Right renal cortex interstitium (tissue), 3 donors: ENCODE results near the gene APBB2. TPM values are rescaled to one million over a fixed set of nuclear protein-coding genes. Genes with fewer than 3 reads are reported as not detected.
A peak's percentile ranks its signal among the peaks of the same experiment; 100 is the strongest.
"Not testable (repeated sequence)": the region's sequence is repeated elsewhere in the genome, so short reads cannot be mapped to it uniquely, and the experiment has no call there.

ENCODE experiments used
- DNase-seq, 3 donors: peaks; one replicate each; pipeline ENCODE4 v3.0.0-alpha.2; 2013; ENCODE audit warnings: low read depth in 3 of 3, low spot score in 2 of 3
- polyA plus RNA-seq, 3 donors: library from polyadenylated mRNA; unstranded; fragments of 120-200 nt; gene quantifications; one replicate each; pipeline ENCODE4 v1.2.1, GENCODE V29; 2013; ENCODE audit not compliant: insufficient read length in 3 of 3

APBB2 gene
- polyA plus RNA-seq, 3 donors = 46.8 to 52.3 (median 47.7) TPM

- peak in 2 of 3 donors; percentile 67 to 82 for DNase-seq
Observed at GRCh38 chr4:40840985-40841571, 373.3 kb downstream of the APBB2 start.

DNA sequence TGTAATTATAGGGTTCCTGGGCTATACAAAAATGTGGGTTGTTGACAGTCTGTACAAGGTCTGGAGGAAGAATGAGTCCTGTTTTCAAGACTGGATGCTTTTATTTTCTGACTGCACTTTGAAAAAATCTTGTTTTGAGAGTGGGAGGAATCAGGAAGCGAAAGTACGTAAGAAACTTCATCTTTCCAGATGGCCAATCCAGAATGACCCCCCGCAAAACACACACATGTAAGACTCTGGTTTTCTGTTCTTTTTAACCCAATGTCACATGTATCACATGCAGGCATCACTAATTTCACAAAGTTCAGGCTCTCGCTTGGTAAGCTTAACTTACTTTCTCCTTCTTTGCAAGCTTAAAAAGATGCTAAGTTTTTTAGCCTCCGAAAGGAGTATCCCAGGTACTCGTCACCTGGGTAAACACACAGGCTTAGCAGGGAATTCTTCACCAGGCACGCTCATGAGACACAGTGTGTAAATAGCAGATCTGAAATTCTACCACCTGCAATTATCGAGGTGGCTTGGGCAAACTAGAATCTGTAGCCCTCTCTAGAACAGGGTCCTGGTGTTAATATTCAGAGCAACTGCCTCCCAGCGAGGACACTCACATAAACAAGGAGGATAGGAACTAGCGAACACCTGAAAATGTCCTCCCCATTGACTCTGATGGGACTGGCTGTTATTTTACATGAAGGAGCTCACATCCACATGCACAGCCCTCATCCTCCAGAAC is 373.9 kb downstream of the APBB2 start:
- DNase-seq = no peak

DNA sequence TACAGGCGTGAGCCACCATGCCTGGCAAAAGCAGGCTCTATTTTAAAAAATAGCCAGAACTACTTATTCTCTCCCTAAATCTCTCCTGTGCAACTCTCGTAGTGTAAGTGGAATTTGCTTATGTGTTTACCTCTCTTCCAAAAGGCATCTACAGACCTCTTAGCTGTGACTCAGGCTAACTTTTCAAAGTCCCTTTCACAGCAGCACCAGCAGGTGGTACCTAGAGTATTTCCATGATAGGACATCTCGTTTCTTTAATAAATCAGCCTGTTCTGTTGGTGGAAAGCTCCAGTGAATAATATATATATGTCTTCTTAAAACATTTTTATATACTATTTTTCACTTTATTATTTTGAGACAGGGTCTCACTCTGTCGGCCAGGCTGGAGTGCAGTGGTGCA is 375.6 kb downstream of the APBB2 start:
- no peak for DNase-seq

GRCh38 chr4:40837094-40837870 is 377.1 kb downstream of the APBB2 start:
- DNase-seq = no peak

DNA sequence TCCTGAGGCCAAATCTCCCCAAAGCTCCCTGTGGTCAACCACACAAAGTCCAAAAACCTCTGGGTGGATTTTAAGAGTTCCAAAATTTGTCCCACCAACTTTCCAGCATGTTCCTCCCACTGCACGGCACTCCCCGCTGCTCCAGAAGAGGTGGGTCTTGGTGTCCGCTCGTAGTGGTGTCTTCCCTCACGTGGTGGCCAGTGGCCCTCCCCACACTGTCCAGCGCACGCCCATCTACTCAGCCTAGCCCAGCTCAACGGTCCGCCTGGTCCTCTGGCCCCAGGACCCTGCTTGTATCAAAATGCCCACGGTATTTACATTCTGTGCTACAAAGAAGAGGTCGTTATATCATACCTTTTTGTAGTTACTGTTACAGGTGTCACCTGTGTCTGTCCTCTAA is 381.1 kb downstream of the APBB2 start:
- no peak for DNase-seq

- DNase-seq = no peak
Observed at GRCh38 chr4:40832175-40832574, 382.2 kb downstream of the APBB2 start.

DNA sequence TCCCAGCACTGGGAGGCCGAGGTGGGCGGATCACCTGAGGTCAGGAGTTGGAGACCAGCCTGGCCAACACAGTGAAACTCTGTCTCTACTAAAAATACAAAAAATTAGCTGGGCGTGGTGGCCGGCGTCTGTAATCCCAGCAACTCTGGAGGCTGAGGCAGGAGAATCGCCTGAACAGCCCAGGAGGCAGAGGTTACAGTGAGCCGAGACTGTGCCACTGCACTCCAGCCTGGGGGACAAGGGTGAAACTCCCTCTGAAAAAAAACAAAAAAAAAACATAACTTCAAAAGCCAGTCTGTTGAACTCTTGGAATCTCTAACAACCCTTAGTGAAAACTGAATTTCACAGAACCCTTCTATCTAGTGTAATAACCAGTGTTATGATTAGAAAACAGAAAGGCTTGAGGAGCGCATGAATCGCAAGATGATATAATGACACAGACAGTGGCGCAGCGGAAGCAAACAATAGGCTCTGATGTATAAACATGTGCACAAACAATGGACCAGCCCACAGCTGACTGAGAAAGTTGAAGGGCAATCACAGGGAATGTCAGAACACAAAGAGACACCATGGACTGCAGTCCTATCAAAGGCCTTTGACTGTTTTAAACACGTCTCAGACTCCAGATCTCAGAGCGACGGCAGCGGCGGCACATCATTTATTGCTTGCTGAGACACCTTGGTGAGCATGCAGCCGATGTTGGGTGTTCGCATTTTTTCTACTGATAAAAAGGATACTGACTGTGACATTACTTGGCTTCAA is 383.0 kb downstream of the APBB2 start:
- no peak for DNase-seq

GRCh38 chr4:40829586-40829985 is 384.8 kb downstream of the APBB2 start:
- DNase-seq = no peak

DNA sequence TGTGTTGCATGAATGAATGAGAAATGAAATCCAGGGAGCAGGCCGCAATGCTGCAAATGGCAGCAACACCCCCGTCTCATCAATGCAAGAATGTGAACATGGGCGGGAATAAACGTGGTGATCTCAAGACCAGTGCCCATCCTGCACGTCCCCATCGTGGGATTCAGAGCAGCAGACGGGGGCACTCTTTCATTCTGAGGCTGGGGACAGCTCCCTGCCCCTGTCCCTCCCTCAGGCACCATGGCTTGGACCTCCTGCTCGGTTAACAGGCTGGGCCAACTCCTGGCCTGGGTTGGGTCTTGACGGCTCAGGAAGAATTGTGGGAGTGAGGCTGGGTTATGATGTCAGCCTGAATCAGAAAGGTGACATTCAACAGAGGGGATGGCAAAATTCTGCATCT is 385.7 kb downstream of the APBB2 start:
- DNase-seq = no peak

- no peak for DNase-seq
Observed at GRCh38 chr4:40827758-40828157, 386.6 kb downstream of the APBB2 start.

- DNase-seq = no peak
Observed at GRCh38 chr4:40826821-40827220, 387.5 kb downstream of the APBB2 start.

DNA sequence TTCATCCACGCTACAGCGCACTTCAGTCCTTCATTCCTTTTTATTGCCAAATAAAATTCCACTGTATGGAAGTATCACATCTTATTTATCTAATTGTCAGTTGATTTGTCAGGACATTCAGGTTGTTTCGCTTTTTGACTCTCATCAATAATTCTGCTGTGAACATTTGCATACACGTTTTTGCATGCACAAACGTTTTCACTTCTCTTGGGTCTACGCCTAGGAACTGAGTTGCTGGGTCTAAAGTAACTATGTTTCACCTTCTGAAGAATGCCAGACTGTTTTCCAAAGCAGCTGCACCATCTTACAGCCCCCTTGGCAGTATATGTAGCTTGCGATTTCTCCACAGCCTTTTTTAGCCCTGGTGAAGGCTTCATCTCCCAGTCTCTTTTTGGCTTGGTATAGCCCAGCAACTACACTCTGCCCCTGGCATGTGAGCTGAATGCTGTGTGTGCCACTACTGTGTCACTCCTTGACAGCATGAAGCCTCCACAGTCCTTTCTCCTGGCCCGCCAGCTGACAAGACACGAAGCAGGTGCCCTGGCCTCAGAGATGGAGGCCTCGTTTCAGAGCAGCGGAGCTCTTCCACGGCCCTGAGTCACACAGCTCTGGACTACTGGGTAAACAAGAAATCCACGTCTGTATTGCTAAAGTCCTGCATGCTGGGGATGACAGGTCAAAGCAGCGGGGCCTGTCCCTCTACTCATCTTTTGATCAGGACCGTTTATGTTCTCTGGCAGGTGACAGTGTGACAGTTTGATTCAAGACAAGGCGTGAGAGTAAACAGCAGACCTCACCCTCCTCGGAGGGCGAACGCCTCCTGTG is 389.1 kb downstream of the APBB2 start:
- no peak for DNase-seq

- DNase-seq = no peak
Observed at GRCh38 chr4:40822420-40823166, 391.7 kb downstream of the APBB2 start.

DNA sequence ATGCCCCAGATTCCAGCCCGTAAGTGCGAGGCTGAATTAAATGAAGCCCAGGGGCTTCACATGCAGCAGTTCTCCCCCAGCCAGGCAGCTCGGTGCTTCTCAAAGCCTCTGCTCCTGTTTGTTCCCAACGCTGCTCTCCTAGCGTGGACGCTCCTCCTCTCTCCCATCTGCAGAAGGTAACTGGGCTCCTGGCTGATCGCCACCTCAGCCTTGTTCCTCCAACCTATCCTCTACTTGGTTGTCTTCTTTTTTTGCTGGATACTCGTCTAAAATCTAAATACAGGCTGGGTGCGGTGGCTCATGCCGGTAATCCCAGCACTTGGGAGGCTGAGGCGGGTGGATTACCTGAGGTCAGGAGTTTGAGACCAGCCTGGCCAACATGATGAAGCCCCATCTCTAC is 394.2 kb downstream of the APBB2 start:
- no peak for DNase-seq

DNA sequence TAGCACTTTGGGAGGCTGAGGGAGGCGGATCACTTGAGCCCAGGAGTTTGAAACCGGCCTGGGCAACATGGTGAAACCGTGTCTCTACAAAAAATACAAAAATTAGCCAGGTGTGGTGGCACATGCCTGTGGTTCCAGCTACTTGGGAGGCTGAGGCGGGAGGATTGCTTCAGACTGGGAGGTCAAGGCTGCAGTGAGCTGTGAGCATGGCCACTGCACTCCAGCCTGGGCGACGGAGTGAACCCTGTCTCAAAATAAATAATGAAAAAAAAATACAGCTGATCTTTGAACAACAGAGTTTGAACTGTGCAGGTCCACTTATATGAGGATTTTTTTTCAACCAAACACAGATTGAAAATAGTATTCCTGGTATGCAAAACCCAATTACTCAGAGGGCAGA is 397.2 kb downstream of the APBB2 start:
- DNase-seq = not testable (repeated sequence)

GRCh38 chr4:40812856-40813255 is 401.5 kb downstream of the APBB2 start:
- DNase-seq = no peak

GRCh38 chr4:40812386-40812785 is 402.0 kb downstream of the APBB2 start:
- no peak for DNase-seq

GRCh38 chr4:40811956-40812355 is 402.4 kb downstream of the APBB2 start:
- no peak for DNase-seq

DNA sequence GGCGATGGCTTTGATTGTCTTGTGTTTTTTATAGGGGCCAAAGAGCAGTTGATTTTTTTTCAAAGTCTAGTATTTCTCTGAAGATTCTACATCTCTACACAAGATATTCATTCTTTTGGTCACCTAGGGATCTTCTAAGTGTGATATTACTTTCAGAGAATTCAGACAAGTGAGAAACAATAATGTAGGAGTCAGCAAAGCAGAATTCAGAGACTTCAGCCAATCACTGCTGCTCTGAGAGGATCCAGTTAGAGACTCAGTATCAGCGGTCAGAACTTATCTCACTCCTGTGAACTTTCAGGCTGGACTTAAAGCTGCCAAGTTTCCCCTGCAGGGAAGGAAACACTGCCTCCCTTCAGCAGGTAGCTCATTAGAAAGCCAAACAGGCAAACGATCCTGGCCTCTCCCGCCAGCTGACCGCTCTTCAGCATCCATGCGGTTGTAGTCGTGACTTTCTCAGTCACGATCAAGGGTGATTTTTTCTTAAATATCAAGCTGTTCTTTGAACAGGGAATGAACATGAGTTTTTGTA is 405.4 kb downstream of the APBB2 start:
- DNase-seq = no peak
